Measurements from ENCODE around the gene PPP4R4.

Gene PPP4R4

GRCh38 chr14:94175011-94175745, 1.1 kb downstream of the PPP4R4 start:
- Mint-ChIP-seq H3K9me3 (no peaks in the 10 kb centered on the region), H3K4me3 (peak overlapping the region; percentile 79), H3K4me1 (peaks cover 17% of the 10 kb centered on the region), H3K36me3 (ENCODE audit: insufficient read depth) (peaks cover 3% of the 10 kb centered on the region), H3K27me3 (peaks cover 20% of the 10 kb centered on the region), H3K27ac (ENCODE audit: low read depth) (peak overlapping the region; percentile 87)
- no peak for DNase-seq (ENCODE audit: low spot score in 2 of 2)
- ATAC-seq (replicated peaks; ENCODE audit: extremely low read depth, poor library complexity, severe bottlenecking): no peak

GRCh38 chr14:94175747-94176146, 1.6 kb downstream of the PPP4R4 start:
- no peak overlapping the region for H3K27ac Mint-ChIP-seq (ENCODE audit: low read depth)
- H3K4me3 Mint-ChIP-seq: peak overlapping the region; percentile 79
- no peak for ATAC-seq (replicated peaks; ENCODE audit: extremely low read depth, poor library complexity, severe bottlenecking)
- peaks cover 18% of the 10 kb centered on the region for H3K4me1 Mint-ChIP-seq
- DNase-seq (ENCODE audit: low spot score in 2 of 2): no peak
- peaks cover 3% of the 10 kb centered on the region for H3K36me3 Mint-ChIP-seq (ENCODE audit: insufficient read depth)
- H3K9me3 Mint-ChIP-seq: no peaks in the 10 kb centered on the region
- peaks cover 20% of the 10 kb centered on the region for H3K27me3 Mint-ChIP-seq

- Mint-ChIP-seq H3K4me3 (no peak overlapping the region), H3K4me1 (peaks cover 23% of the 10 kb centered on the region), H3K36me3 (ENCODE audit: insufficient read depth) (peaks cover 6% of the 10 kb centered on the region), H3K27ac (ENCODE audit: low read depth) (no peak overlapping the region), H3K9me3 (no peaks in the 10 kb centered on the region), H3K27me3 (peaks cover 20% of the 10 kb centered on the region)
- ATAC-seq (replicated peaks; ENCODE audit: extremely low read depth, poor library complexity, severe bottlenecking) (no peak), DNase-seq (ENCODE audit: low spot score in 2 of 2) (no peak)
Observed at GRCh38 chr14:94176808-94177207, 2.7 kb downstream of the PPP4R4 start.

DNA sequence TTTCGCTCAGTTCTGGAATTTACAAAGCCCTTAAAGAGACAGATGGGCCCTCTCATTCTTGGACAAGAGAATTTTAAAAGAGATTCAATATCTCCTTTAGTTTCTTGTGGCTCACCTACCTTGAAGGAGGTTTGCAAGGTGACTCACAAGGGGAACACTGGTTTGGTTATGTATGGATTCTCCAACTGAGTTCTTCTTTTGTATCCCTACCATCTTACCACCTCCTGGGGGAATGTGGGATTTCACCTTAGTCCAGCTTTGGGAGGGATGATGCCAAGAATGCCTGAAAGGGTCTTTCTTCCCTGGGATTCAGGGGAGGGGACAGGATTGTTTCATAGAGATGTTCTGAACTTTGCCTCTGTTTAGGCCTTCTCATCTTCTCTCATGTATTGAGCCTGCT, 3.7 kb downstream of the PPP4R4 start:
- H3K4me3 Mint-ChIP-seq: no peak overlapping the region
- ATAC-seq (replicated peaks; ENCODE audit: extremely low read depth, poor library complexity, severe bottlenecking): no peak
- peaks cover 20% of the 10 kb centered on the region for H3K27me3 Mint-ChIP-seq
- H3K9me3 Mint-ChIP-seq: no peaks in the 10 kb centered on the region
- peaks cover 8% of the 10 kb centered on the region for H3K36me3 Mint-ChIP-seq (ENCODE audit: insufficient read depth)
- DNase-seq (ENCODE audit: low spot score in 2 of 2): no peak
- peaks cover 23% of the 10 kb centered on the region for H3K4me1 Mint-ChIP-seq
- no peak overlapping the region for H3K27ac Mint-ChIP-seq (ENCODE audit: low read depth)

GRCh38 chr14:94179244-94179643, 5.1 kb downstream of the PPP4R4 start:
- Mint-ChIP-seq H3K36me3 (ENCODE audit: insufficient read depth) (peaks cover 8% of the 10 kb centered on the region), H3K4me3 (no peak overlapping the region), H3K27me3 (peaks cover 20% of the 10 kb centered on the region), H3K4me1 (peaks cover 18% of the 10 kb centered on the region), H3K9me3 (no peaks in the 10 kb centered on the region), H3K27ac (ENCODE audit: low read depth) (no peak overlapping the region)
- no peak for DNase-seq (ENCODE audit: low spot score in 2 of 2)
- no peak for ATAC-seq (replicated peaks; ENCODE audit: extremely low read depth, poor library complexity, severe bottlenecking)

DNA sequence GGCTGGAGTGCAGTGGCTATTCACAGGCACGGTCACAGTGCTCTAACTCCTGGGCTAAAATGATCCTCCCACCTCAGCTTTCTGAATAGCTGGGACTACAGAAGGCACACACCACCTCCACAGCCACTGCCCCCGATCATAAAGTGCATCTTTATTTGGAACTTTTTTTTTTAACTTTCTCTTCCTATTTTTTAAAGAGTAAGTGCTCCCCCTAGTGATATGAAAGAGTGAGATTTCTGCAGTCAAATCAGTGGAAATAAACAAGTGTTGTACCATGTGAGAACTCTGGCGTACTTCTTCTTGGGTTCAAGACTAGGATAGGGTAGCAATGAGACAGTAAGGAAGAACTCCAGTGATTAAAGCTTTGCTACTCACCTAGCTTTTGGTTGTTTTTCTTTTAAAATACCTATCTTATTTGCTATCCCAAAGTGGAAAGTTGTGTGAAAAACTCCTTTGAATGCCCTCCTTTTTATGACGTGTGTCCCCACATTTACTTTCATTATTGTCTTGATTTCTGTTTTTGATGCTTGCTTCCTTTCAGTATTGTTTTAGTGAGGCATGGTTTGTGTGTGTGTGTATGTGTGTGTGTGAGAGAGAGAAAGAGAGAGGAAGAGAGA, 6.6 kb downstream of the PPP4R4 start:
- Mint-ChIP-seq H3K4me1 (peaks cover 9% of the 10 kb centered on the region), H3K9me3 (no peaks in the 10 kb centered on the region), H3K27ac (ENCODE audit: low read depth) (peak overlapping the region; percentile 17), H3K27me3 (peaks cover 10% of the 10 kb centered on the region), H3K4me3 (peak overlapping the region; percentile 21), H3K36me3 (ENCODE audit: insufficient read depth) (peaks cover 6% of the 10 kb centered on the region)
- DNase-seq (ENCODE audit: low spot score in 2 of 2) (no peak), ATAC-seq (replicated peaks; ENCODE audit: extremely low read depth, poor library complexity, severe bottlenecking) (peak; percentile 83)

DNA sequence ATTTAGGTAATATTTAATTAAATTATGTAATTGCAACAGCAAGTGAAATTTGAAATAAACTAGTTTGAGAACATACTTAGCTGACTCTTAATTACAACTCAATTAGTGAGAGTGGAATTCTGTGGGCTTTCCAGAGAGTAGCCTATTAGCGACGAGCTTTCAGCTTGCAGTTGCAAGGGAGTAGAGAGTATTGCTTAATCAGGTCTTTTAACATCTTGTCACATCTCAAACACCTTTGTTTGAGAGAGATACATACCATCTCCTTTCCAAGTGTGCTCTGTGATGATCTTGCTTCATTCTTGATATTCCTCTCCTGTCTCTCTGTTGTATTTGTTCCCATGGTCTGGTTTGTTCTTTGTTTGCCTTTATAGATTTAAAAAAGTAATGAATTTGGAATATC, 7.7 kb downstream of the PPP4R4 start:
- Mint-ChIP-seq H3K9me3 (no peaks in the 10 kb centered on the region), H3K27me3 (peaks cover 5% of the 10 kb centered on the region), H3K27ac (ENCODE audit: low read depth) (no peak overlapping the region), H3K4me1 (peaks cover 6% of the 10 kb centered on the region), H3K36me3 (ENCODE audit: insufficient read depth) (peaks cover 6% of the 10 kb centered on the region), H3K4me3 (no peak overlapping the region)
- no peak for ATAC-seq (replicated peaks; ENCODE audit: extremely low read depth, poor library complexity, severe bottlenecking)
- DNase-seq (ENCODE audit: low spot score in 2 of 2): no peak

GRCh38 chr14:94192536-94192935, 18.4 kb downstream of the PPP4R4 start:
- Mint-ChIP-seq H3K27me3 (peaks cover 71% of the 10 kb centered on the region), H3K4me3 (no peak overlapping the region), H3K36me3 (ENCODE audit: insufficient read depth) (no peaks in the 10 kb centered on the region), H3K27ac (ENCODE audit: low read depth) (no peak overlapping the region), H3K4me1 (no peaks in the 10 kb centered on the region), H3K9me3 (peaks cover 6% of the 10 kb centered on the region)
- ATAC-seq (replicated peaks; ENCODE audit: extremely low read depth, poor library complexity, severe bottlenecking) (no peak), DNase-seq (ENCODE audit: low spot score in 2 of 2) (no peak)

DNA sequence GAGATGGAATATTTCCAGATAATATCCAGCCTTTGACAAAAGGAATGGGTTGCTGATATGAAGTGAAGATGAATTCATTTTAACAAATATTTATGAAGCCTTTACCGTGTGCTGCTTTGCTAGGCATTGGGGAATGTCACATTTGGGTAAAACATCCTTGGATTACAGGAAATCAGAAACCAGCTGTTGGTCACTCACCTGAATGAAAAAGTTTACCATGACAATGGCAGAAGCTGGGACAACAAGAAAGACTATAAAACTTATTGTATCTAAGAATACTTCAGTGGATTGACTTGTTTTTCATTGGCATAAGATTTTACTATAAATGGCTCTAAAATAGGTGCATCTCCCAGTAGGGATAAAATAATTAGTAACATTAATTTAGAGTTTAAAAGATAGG, 19.7 kb downstream of the PPP4R4 start:
- peaks cover 6% of the 10 kb centered on the region for H3K9me3 Mint-ChIP-seq
- ATAC-seq (replicated peaks; ENCODE audit: extremely low read depth, poor library complexity, severe bottlenecking): no peak
- H3K27ac Mint-ChIP-seq (ENCODE audit: low read depth): no peak overlapping the region

GRCh38 chr14:94196057-94196456, 21.9 kb downstream of the PPP4R4 start:
- DNase-seq (ENCODE audit: low spot score in 2 of 2): no peak
- no peak overlapping the region for H3K27ac Mint-ChIP-seq (ENCODE audit: low read depth)
- no peaks in the 10 kb centered on the region for H3K36me3 Mint-ChIP-seq (ENCODE audit: insufficient read depth)
- H3K9me3 Mint-ChIP-seq: peaks cover 14% of the 10 kb centered on the region
- ATAC-seq (replicated peaks; ENCODE audit: extremely low read depth, poor library complexity, severe bottlenecking): no peak
- no peaks in the 10 kb centered on the region for H3K4me1 Mint-ChIP-seq
- no peak overlapping the region for H3K4me3 Mint-ChIP-seq
- H3K27me3 Mint-ChIP-seq: peaks cover 76% of the 10 kb centered on the region

More for the DNA sequence above, 19.7 kb downstream of the PPP4R4 start:
- H3K4me1 Mint-ChIP-seq: no peaks in the 10 kb centered on the region
- H3K27me3 Mint-ChIP-seq: peaks cover 69% of the 10 kb centered on the region
- no peak for DNase-seq (ENCODE audit: low spot score in 2 of 2)
- H3K36me3 Mint-ChIP-seq (ENCODE audit: insufficient read depth): no peaks in the 10 kb centered on the region
- no peak overlapping the region for H3K4me3 Mint-ChIP-seq

DNA sequence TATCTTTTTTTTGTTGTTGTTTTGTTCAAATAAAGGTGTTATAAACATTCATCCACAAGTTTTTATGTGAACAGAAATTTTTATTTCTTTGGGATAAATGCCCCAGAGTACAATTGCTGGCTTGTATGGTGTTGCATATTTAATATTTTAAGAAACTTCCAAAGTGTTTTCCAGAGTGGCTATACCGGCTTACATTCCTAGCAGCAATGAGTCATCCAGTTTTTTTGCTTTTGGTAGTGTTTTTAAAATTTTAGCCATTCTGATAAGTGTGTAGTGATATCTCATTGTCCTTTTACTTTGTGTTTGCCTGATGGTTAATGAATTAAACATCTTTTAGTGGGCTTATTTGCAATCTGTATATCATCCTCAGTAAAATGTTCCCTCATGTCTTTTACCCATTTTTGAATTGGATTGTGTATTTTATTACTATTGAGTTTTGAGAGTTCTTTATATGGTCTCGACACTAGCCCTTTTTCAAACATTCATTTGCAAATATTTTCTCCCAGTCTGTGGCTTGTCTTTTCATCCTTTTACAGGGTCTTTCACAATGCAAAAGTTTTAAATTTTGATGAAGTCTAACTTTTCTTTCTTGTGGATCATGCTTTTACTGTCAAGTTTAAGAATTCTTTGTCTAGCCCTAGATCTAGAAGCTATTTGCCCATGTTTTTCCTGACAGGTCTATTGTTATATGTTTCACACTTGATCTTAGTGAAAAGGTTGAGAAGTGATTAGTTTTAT, 29.5 kb downstream of the PPP4R4 start:
- no peak overlapping the region for H3K4me3 Mint-ChIP-seq
- H3K4me1 Mint-ChIP-seq: no peaks in the 10 kb centered on the region
- ATAC-seq (replicated peaks; ENCODE audit: extremely low read depth, poor library complexity, severe bottlenecking) (no peak), DNase-seq (ENCODE audit: low spot score in 2 of 2) (no peak)
- peaks cover 8% of the 10 kb centered on the region for H3K9me3 Mint-ChIP-seq
- H3K36me3 Mint-ChIP-seq (ENCODE audit: insufficient read depth): no peaks in the 10 kb centered on the region
- H3K27me3 Mint-ChIP-seq: peaks cover 80% of the 10 kb centered on the region
- no peak overlapping the region for H3K27ac Mint-ChIP-seq (ENCODE audit: low read depth)

DNA sequence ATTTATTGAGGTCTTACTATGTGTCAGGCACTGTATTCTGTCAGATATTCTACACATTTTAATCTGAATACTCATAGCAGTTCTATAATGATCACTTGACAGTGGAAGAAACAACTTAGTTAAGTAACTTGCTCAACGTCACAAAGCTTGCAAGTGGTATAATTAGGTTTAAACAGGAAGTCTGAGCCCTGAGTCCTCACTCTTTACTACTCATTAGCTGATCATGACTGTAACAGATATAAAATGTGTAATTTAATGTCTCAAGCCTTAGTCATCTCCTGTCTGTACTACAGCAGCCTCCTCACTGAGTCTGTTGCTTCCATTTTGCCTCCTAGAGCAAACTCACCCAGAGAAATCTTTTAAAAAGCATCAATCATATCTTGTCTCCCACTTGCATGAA, 38.9 kb downstream of the PPP4R4 start:
- ATAC-seq (replicated peaks; ENCODE audit: extremely low read depth, poor library complexity, severe bottlenecking) (no peak), DNase-seq (ENCODE audit: low spot score in 2 of 2) (no peak)
- Mint-ChIP-seq H3K27ac (ENCODE audit: low read depth) (no peak overlapping the region), H3K27me3 (peaks cover 31% of the 10 kb centered on the region), H3K4me3 (no peak overlapping the region), H3K36me3 (ENCODE audit: insufficient read depth) (no peaks in the 10 kb centered on the region), H3K9me3 (peaks cover 8% of the 10 kb centered on the region), H3K4me1 (no peaks in the 10 kb centered on the region)

- no peak for DNase-seq (ENCODE audit: low spot score in 2 of 2)
- Mint-ChIP-seq H3K4me1 (no peaks in the 10 kb centered on the region), H3K27ac (ENCODE audit: low read depth) (no peak overlapping the region), H3K27me3 (peaks cover 31% of the 10 kb centered on the region), H3K9me3 (peaks cover 10% of the 10 kb centered on the region), H3K36me3 (ENCODE audit: insufficient read depth) (no peaks in the 10 kb centered on the region), H3K4me3 (no peak overlapping the region)
- ATAC-seq (replicated peaks; ENCODE audit: extremely low read depth, poor library complexity, severe bottlenecking): no peak
Observed at GRCh38 chr14:94213741-94214140, 39.6 kb downstream of the PPP4R4 start.

Data from central memory CD8-positive, alpha-beta T cell (primary cell).